HG03135 (cell line): Measurements from ENCODE around the gene TBC1D1.
"Not testable (repeated sequence)": the region's sequence is repeated elsewhere in the genome, so short reads cannot be mapped to it uniquely, and the experiment has no call there.

Source experiments
- ATAC-seq: cut with Tn5 transposase; IDR thresholded peaks from one replicate; pipeline ENCODE4 v1.9.1; 2021; ENCODE audit warnings: mild to moderate bottlenecking, moderate library complexity; ENCODE audit not compliant: unreplicated experiment

TBC1D1 gene

GRCh38 chr4:38009421-38009820, 118.5 kb downstream of the TBC1D1 start:
- ATAC-seq, result no peak

GRCh38 chr4:38009949-38010348, 119.1 kb downstream of the TBC1D1 start:
- no peak for ATAC-seq

GRCh38 chr4:38011511-38012162, 120.8 kb downstream of the TBC1D1 start:
- no peak for ATAC-seq

- ATAC-seq, result no peak
These were observed 122.8 kb downstream of the TBC1D1 start for GRCh38 chr4:38013461-38014366.

- no peak for ATAC-seq
These were observed 123.6 kb downstream of the TBC1D1 start for GRCh38 chr4:38014421-38014852.

- no peak for ATAC-seq
These were observed 125.1 kb downstream of the TBC1D1 start for GRCh38 chr4:38015886-38016515.

GRCh38 chr4:38016698-38017097, 125.8 kb downstream of the TBC1D1 start:
- ATAC-seq, result no peak

GRCh38 chr4:38017609-38018008, 126.7 kb downstream of the TBC1D1 start:
- ATAC-seq, result no peak

GRCh38 chr4:38020386-38020785, 129.5 kb downstream of the TBC1D1 start:
- ATAC-seq, result no peak

- ATAC-seq, result not testable (repeated sequence)
These were observed 130.1 kb downstream of the TBC1D1 start for GRCh38 chr4:38020961-38021360.

- ATAC-seq, result no peak
These were observed 130.9 kb downstream of the TBC1D1 start for GRCh38 chr4:38021751-38022150.

- no peak for ATAC-seq
These were observed 132.7 kb downstream of the TBC1D1 start for GRCh38 chr4:38023347-38024205.

- no peak for ATAC-seq
These were observed 133.3 kb downstream of the TBC1D1 start for GRCh38 chr4:38024206-38024509.

- no peak for ATAC-seq
These were observed 134.8 kb downstream of the TBC1D1 start for GRCh38 chr4:38025665-38026064.

GRCh38 chr4:38026158-38026740, 135.4 kb downstream of the TBC1D1 start:
- no peak for ATAC-seq

GRCh38 chr4:38030023-38030422, 139.1 kb downstream of the TBC1D1 start:
- no peak for ATAC-seq

- ATAC-seq, result no peak
These were observed 144.3 kb downstream of the TBC1D1 start for GRCh38 chr4:38034986-38035882.

GRCh38 chr4:38036548-38036947, 145.7 kb downstream of the TBC1D1 start:
- ATAC-seq, result no peak

- ATAC-seq, result no peak
These were observed 146.7 kb downstream of the TBC1D1 start for GRCh38 chr4:38037612-38038011.

GRCh38 chr4:38040619-38041018, 149.7 kb downstream of the TBC1D1 start:
- ATAC-seq, result no peak
